ENCODE data around the gene SMARCA1. TPM values are rescaled to one million over a fixed set of nuclear protein-coding genes. Genes with fewer than 3 reads are reported as not detected.
A peak's percentile ranks its signal among the peaks of the same experiment; 100 is the strongest.
"Not testable (repeated sequence)": the region's sequence is repeated elsewhere in the genome, so short reads cannot be mapped to it uniquely, and the experiment has no call there.

The SMARCA1 gene
- total RNA-seq: 5.6 and 6.8 TPM in 2 replicates

GRCh38 chrX:129523079-129523911 is at the start of gene SMARCA1:
Gene SMARCA1 (minus strand): TSS chrX:129523490. CDS start chrX:129523370, 120 bp downstream.
- no peak for FAIRE-seq

GRCh38 chrX:129572422-129572821 is 49.1 kb upstream of the SMARCA1 start:
- Histone ChIP-seq H3K4me3 (ENCODE audit: low read depth, low read length) (no peak overlapping the region), H3K27me3 (ENCODE audit: control insufficient read depth, insufficient read depth, low read length) (no peaks in the 10 kb centered on the region), H3K36me3 (ENCODE audit: control insufficient read depth, insufficient read depth, low read length) (peaks cover 3% of the 10 kb centered on the region)
- FAIRE-seq (no peak), DNase-seq (ENCODE audit: low read depth) (no peak)
- TF ChIP-seq, protein P1, sequence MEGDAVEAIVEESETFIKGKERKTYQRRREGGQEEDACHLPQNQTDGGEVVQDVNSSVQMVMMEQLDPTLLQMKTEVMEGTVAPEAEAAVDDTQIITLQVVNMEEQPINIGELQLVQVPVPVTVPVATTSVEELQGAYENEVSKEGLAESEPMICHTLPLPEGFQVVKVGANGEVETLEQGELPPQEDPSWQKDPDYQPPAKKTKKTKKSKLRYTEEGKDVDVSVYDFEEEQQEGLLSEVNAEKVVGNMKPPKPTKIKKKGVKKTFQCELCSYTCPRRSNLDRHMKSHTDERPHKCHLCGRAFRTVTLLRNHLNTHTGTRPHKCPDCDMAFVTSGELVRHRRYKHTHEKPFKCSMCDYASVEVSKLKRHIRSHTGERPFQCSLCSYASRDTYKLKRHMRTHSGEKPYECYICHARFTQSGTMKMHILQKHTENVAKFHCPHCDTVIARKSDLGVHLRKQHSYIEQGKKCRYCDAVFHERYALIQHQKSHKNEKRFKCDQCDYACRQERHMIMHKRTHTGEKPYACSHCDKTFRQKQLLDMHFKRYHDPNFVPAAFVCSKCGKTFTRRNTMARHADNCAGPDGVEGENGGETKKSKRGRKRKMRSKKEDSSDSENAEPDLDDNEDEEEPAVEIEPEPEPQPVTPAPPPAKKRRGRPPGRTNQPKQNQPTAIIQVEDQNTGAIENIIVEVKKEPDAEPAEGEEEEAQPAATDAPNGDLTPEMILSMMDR (IDR thresholded peaks at IDR 0.05; ENCODE audit: insufficient read depth, low read length, severe bottlenecking): no peak

More at GRCh38 chrX:129523079-129523911, at the start of gene SMARCA1:
- Histone ChIP-seq H3K36me3 (ENCODE audit: control insufficient read depth, insufficient read depth, low read length) (no peaks in the 10 kb centered on the region), H3K4me3 (ENCODE audit: low read depth, low read length) (peak within 1 kb of the TSS; percentile 59), H3K27me3 (ENCODE audit: control insufficient read depth, insufficient read depth, low read length) (no peaks in the 10 kb centered on the region)
- no peak for DNase-seq (ENCODE audit: low read depth)
- TF ChIP-seq, protein P1 (IDR thresholded peaks at IDR 0.05; ENCODE audit: insufficient read depth, low read length, severe bottlenecking): no peak

GRCh38 chrX:129568349-129568748 is 45.1 kb upstream of the SMARCA1 start:
- H3K27me3 ChIP-seq (ENCODE audit: control insufficient read depth, insufficient read depth, low read length): no peaks in the 10 kb centered on the region
- DNase-seq (ENCODE audit: low read depth) (no peak), FAIRE-seq (no peak)
- no peak overlapping the region for H3K4me3 ChIP-seq (ENCODE audit: low read depth, low read length)
- peaks cover 2% of the 10 kb centered on the region for H3K36me3 ChIP-seq (ENCODE audit: control insufficient read depth, insufficient read depth, low read length)
- TF ChIP-seq, protein P1 (IDR thresholded peaks at IDR 0.05; ENCODE audit: insufficient read depth, low read length, severe bottlenecking): no peak

GRCh38 chrX:129566073-129566472 is 42.8 kb upstream of the SMARCA1 start:
- DNase-seq (ENCODE audit: low read depth) (no peak), FAIRE-seq (no peak)
- no peaks in the 10 kb centered on the region for H3K27me3 ChIP-seq (ENCODE audit: control insufficient read depth, insufficient read depth, low read length)
- H3K4me3 ChIP-seq (ENCODE audit: low read depth, low read length): no peak overlapping the region
- TF ChIP-seq, protein P1 (IDR thresholded peaks at IDR 0.05; ENCODE audit: insufficient read depth, low read length, severe bottlenecking): no peak
- peaks cover 2% of the 10 kb centered on the region for H3K36me3 ChIP-seq (ENCODE audit: control insufficient read depth, insufficient read depth, low read length)

GRCh38 chrX:129565046-129565650 is 41.9 kb upstream of the SMARCA1 start:
- TF ChIP-seq, protein P1 (IDR thresholded peaks at IDR 0.05; ENCODE audit: insufficient read depth, low read length, severe bottlenecking): no peak
- FAIRE-seq: no peak
- H3K27me3 ChIP-seq (ENCODE audit: control insufficient read depth, insufficient read depth, low read length): no peaks in the 10 kb centered on the region
- peaks cover 2% of the 10 kb centered on the region for H3K36me3 ChIP-seq (ENCODE audit: control insufficient read depth, insufficient read depth, low read length)
- no peak overlapping the region for H3K4me3 ChIP-seq (ENCODE audit: low read depth, low read length)
- no peak for DNase-seq (ENCODE audit: low read depth)

- DNase-seq (ENCODE audit: low read depth); FAIRE-seq; H3K36me3 ChIP-seq (ENCODE audit: control insufficient read depth, insufficient read depth, low read length); H3K27me3 ChIP-seq (ENCODE audit: control insufficient read depth, insufficient read depth, low read length); H3K4me3 ChIP-seq (ENCODE audit: low read depth, low read length): not testable (repeated sequence)
Observed at GRCh38 chrX:129564345-129564744, 41.1 kb upstream of the SMARCA1 start.
